Measurements from ENCODE around the gene HEBP2.
"Not testable (repeated sequence)": the region's sequence is repeated elsewhere in the genome, so short reads cannot be mapped to it uniquely, and the experiment has no call there.

The HEBP2 gene

DNA sequence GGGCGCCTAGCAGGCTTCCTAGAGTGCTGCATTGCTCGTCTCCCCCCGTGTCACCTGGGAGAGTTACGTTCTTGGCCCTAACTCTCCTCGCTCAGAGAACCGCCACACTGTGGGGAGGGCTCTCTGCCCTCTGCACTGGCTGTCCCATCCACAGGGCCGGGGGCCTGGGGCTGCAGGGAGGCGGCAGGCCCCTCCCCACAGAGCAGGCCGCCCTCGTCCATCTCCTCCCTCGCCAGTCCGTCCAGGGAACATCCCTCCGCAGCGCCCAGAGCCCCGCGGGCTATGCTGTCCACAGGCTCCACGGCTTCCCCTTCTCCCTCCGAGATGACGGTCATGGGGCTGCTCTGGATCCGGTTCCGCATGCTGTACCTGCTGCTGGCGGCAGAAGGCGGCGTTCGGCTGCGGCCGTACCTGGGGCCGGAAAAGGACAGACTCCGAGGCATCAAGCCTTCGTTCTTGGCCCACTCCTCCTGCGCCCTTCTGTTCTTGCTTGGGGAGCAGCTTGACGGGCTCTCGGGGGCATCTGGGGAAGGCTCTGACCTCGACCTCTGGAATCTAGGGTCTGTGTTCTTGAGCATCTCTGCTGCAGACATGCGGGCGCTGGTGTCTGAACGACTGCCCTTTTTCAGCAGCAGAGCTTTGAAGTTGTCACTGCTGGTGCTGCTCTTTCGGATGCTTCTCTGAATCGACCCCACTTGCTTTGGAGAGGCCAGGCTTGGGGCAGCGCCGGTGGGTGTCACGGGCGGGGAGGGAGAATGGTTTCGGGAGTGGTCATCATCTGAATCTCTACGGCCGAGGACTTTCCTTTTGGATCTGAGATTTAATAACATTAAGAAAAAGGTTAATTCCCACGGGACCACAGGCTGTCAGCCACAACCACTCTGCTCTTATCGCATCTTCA is 20.2 kb downstream of the HEBP2 start:
- DNase-seq, result no peak

DNA sequence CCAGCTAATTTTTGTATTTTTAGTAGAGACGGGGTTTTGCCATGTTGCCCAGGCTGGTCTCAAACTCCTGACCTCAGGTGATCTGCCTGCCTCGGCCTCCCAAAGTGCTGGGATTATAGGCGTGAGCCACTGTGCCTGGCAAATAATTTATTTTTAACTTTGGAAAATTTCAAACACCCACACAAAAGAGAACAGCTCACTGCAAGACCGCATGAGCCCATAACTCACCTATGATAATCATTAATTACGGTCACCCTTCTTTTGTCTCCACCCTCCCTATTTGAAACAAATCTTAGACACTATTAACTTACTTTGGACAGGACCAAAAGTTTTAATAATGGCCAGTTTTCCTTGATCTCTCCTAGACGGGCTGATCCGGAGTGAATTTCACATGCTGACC is 21.2 kb downstream of the HEBP2 start:
- not testable (repeated sequence) for DNase-seq

- no peak for DNase-seq
Observed at GRCh38 chr6:138426500-138427123, 22.6 kb downstream of the HEBP2 start.

GRCh38 chr6:138427701-138428100 is 23.7 kb downstream of the HEBP2 start:
- no peak for DNase-seq

- DNase-seq, result no peak
Observed at GRCh38 chr6:138428944-138429598, 25.0 kb downstream of the HEBP2 start.

- no peak for DNase-seq
Observed at GRCh38 chr6:138429761-138430160, 25.7 kb downstream of the HEBP2 start.

GRCh38 chr6:138430361-138431145 is 26.5 kb downstream of the HEBP2 start:
- DNase-seq, result no peak

- DNase-seq, result no peak
Observed at GRCh38 chr6:138431256-138432062, 27.4 kb downstream of the HEBP2 start.

- no peak for DNase-seq
Observed at GRCh38 chr6:138432063-138432356, 28.0 kb downstream of the HEBP2 start.

DNA sequence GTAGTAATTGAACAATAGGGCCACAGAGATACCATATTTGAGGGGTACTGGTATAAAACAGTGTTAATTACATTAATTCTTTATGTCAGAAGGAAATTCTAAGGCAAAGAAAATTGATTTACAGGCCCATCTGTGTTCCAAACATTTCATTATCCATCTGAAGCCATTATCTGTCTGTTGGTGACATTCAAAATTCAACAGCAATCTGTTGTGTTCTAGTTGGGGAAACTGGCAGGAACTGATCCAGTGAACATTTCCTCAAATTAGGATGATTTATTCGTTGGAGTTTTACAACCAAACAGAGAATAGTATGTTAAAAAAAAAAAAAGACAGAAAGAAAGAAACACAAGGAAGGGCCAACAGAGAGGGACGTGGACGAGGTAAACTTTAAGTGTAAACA is 30.1 kb downstream of the HEBP2 start:
- no peak for DNase-seq

DNA sequence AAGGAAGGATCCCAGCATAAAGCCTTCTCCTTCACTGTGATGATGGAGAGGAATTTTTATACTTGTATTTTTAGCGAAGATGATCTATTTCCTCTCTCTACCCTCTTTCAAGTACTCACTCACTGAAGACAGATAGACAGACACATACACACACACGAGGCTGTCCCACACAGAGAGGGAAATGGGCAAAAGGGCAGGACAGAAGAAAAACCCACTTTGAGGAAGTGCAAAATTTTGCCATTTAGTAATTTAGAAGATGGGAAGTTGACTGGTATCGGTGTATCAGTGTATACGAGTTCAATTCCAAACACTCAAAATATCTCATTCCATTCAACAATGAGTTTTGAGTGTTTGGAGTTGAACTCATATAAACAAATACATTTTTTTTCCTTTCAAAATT is 30.9 kb downstream of the HEBP2 start:
- DNase-seq, result no peak

- DNase-seq, result no peak
Observed at GRCh38 chr6:138439546-138439945, 35.5 kb downstream of the HEBP2 start.

DNA sequence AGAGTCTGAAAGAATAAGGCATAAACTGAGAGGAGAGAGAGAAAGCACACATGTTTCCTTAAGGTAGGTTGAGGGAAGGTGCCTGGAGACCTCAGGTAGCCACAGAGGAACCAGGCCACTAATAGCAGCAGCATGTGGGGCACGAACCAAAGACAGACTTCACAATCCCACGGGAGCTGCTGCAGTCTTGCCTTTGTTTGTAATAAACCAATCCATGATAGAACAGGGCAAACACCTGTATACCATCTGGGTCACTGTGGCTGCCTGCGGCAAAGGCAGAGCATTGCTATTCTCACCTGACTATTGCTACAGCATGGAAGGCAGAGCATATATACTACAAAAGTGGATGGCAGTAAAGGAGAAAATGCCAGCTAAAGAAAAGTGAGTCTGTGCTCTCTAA is 36.3 kb downstream of the HEBP2 start:
- no peak for DNase-seq

GRCh38 chr6:138440758-138441357 is 36.8 kb downstream of the HEBP2 start:
- no peak for DNase-seq

DNA sequence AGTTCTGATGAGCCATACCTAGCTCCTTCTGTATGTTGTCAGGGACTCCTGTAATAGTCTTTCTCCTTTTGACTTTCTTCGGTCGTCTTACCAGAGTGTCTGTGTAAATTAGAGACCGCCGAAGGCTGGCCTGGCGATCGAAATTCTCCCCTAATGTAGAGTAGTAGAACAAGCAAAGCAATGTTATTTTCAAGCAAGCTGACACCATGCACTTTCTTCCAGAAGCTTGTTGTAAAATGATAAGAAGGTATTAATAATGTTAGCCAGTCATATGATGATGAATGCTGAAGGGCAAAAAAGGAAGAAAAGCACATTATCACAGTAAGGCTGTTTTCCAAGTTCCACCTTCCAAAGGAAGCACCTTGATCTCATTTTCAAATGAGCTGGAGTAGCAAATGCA is 37.9 kb downstream of the HEBP2 start:
- no peak for DNase-seq

GRCh38 chr6:138442663-138443062 is 38.6 kb downstream of the HEBP2 start:
- DNase-seq, result no peak

DNA sequence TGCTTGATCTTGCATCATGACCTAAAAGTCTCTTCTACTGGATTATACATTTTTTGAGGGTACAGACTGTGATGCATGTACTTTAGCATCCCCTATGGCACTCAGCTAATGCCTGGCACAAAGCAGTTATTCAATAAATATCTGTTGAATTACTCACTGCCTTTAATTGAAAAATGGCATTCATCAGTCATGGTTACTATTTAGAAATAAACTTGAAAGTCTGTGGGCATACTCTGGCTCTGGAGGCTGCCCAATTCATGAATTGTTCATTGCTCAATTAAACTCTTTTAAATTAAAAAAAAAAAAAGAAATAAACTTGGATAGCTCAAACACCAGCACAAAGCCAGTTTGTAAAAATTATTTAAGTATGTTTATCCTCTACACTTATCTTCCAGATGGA is 40.0 kb downstream of the HEBP2 start:
- DNase-seq, result no peak

- no peak for DNase-seq
Observed at GRCh38 chr6:138446821-138447220, 42.8 kb downstream of the HEBP2 start.

- no peak for DNase-seq
Observed at GRCh38 chr6:138450445-138450844, 46.4 kb downstream of the HEBP2 start.

DNA sequence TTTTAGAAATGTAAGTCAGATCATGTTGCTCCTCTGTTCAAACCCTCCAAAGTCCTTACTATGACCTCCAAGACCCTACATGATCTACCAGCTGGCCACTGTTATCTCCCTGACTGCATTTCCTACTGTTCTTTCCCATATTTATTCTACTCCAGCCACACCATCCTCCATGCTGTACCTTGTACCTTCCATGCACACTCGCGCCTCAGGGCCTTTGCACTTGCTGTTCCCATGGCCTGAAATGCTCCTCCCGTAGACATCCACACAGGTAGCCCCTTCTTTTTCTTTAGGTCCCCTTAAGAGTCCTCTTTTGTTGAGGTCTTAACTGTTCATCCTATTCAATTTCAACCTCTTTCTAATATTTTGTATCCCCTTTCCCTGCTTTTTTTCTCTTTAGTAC is 47.0 kb downstream of the HEBP2 start:
- no peak for DNase-seq

GRCh38 chr6:138454981-138455706 is 51.1 kb downstream of the HEBP2 start:
- DNase-seq, result no peak

All from NCI-H2029 (cell line).